Skeletal muscle cell (primary cell): ENCODE data around the gene BAX.
A peak's percentile ranks its signal among the peaks of the same experiment; 100 is the strongest.

Experiments
- DNase-seq: peaks from one replicate; pipeline ENCODE4 v3.0.0-alpha.2; 2010; ENCODE audit warnings: low read depth
- H3K4me3 ChIP-seq: 2 replicates; pipeline ENCODE4 v1.5.1; 2011; ENCODE audit warnings: low read depth, mild to moderate bottlenecking, control low read depth, low read length, moderate library complexity

The BAX gene

GRCh38 chr19:48970139-48970766 is 15.6 kb downstream of the BAX start:
- no peak overlapping the region for H3K4me3 ChIP-seq
- DNase-seq = no peak

GRCh38 chr19:48970923-48971395 is 16.3 kb downstream of the BAX start:
- DNase-seq = no peak
- H3K4me3 ChIP-seq = no peak overlapping the region

GRCh38 chr19:48975947-48976847 is 21.5 kb downstream of the BAX start:
- H3K4me3 ChIP-seq = no peak overlapping the region
- no peak for DNase-seq

GRCh38 chr19:48977061-48977460 is 22.4 kb downstream of the BAX start:
- DNase-seq = no peak
- no peak overlapping the region for H3K4me3 ChIP-seq

GRCh38 chr19:48982280-48982679 is 27.6 kb downstream of the BAX start:
- H3K4me3 ChIP-seq = no peak overlapping the region
- DNase-seq = no peak

- no peak overlapping the region for H3K4me3 ChIP-seq
- DNase-seq = no peak
These were observed 31.0 kb downstream of the BAX start for GRCh38 chr19:48985711-48986110.

GRCh38 chr19:48986211-48986610 is 31.5 kb downstream of the BAX start:
- H3K4me3 ChIP-seq = no peak overlapping the region
- DNase-seq = no peak

GRCh38 chr19:48987323-48987722 is 32.6 kb downstream of the BAX start:
- no peak overlapping the region for H3K4me3 ChIP-seq

GRCh38 chr19:48988286-48988685 is 33.6 kb downstream of the BAX start:
- no peak overlapping the region for H3K4me3 ChIP-seq
- no peak for DNase-seq

More at GRCh38 chr19:48987323-48987722, 32.6 kb downstream of the BAX start:
- no peak for DNase-seq

- no peak for DNase-seq
- H3K4me3 ChIP-seq = no peak overlapping the region
These were observed 34.2 kb downstream of the BAX start for GRCh38 chr19:48988860-48989259.

GRCh38 chr19:48989701-48990291 is 35.1 kb downstream of the BAX start:
- no peak for DNase-seq
- no peak overlapping the region for H3K4me3 ChIP-seq

- no peak for DNase-seq
- H3K4me3 ChIP-seq = peak overlapping the region; percentile 9
These were observed 35.7 kb downstream of the BAX start for GRCh38 chr19:48990400-48990799.

GRCh38 chr19:48991011-48991609 is 36.4 kb downstream of the BAX start:
- peak overlapping the region; percentile 99 for H3K4me3 ChIP-seq
- no peak for DNase-seq

- H3K4me3 ChIP-seq = peak overlapping the region; percentile 99
- DNase-seq = peak; percentile 43
These were observed 37.4 kb downstream of the BAX start for GRCh38 chr19:48991873-48992580.

- no peak for DNase-seq
- peak overlapping the region; percentile 99 for H3K4me3 ChIP-seq
These were observed 38.0 kb downstream of the BAX start for GRCh38 chr19:48992581-48993174.

GRCh38 chr19:48993175-48994034 is 38.7 kb downstream of the BAX start, which contains the start of the genes GYS1 and RUVBL2:
Gene GYS1, minus strand, starts transcription at chr19:48993309. Its CDS starts 197 bp downstream, at chr19:48993112.
Gene RUVBL2, plus strand, starts transcription at chr19:48993887. Its CDS starts 25 bp downstream, at chr19:48993912.
- peak within 1 kb of the TSS; percentile 99 for H3K4me3 ChIP-seq
- peak; percentile 99 for DNase-seq

- peak overlapping the region; percentile 99 for H3K4me3 ChIP-seq
- DNase-seq = no peak
These were observed 39.3 kb downstream of the BAX start for GRCh38 chr19:48994035-48994386.

GRCh38 chr19:48997972-48998371 is 43.3 kb downstream of the BAX start:
- DNase-seq = no peak
- no peak overlapping the region for H3K4me3 ChIP-seq
